ENCODE data around the gene TMBIM1. TPM values are rescaled to one million over a fixed set of nuclear protein-coding genes. Genes with fewer than 3 reads are reported as not detected.
"Not testable (repeated sequence)": the region's sequence is repeated elsewhere in the genome, so short reads cannot be mapped to it uniquely, and the experiment has no call there.

TMBIM1 gene
- total and polyA plus RNA-seq, 2 donors = 127 to 180 TPM

DNA sequence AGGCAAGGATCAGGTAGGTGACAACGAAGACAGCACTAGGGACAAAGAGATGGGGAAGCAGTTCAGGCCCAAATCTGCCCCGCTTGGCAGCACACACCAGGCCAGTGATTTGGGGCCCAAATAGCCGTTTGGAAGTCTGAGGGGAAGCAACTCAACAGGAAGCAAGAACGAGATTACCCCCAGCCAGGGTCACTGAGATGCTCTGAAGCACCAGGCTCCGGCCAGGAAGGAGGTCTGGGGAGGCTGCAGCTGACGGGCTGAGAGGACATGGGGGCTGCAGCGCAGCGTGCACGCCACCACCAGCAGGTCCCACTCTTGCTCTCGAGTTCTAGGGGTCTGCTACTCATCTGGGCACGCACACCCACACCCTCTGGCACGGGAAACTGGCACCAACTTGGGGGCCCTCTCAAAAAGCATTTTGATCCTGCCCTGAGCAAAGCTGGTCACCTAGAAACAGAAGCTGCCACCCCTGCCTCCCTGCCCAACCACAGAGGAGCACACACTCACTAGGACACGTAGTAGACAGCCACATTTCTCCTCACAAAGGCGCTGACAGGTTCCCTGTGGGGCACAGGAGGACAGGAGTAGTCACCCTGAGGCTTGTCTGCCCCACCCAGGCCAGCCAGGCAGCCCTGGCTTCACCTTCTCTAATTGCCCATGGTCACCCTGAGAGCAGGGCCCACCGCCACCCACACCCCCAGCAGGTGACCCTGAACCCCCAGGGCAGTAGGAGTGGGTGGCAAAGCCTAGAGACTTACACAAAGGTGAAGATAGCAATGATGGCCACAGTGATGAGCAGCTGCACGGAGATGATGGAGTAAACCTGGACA lies 13.6 kb downstream of the TMBIM1 start:
- DNase-seq (ENCODE audit: extremely low spot score) = no peak
- H3K4me3 ChIP-seq (ENCODE audit: low read depth, low read length) = no peak overlapping the region
- peaks cover 4% of the 10 kb centered on the region for H3K4me1 ChIP-seq (ENCODE audit: insufficient read depth)
- peaks cover 10% of the 10 kb centered on the region for H3K36me3 ChIP-seq (ENCODE audit: insufficient read depth)
- H3K27ac ChIP-seq (ENCODE audit: low read depth) = no peak overlapping the region
- 82% methylated on average over 16 of the region's 16 CpGs for WGBS

DNA sequence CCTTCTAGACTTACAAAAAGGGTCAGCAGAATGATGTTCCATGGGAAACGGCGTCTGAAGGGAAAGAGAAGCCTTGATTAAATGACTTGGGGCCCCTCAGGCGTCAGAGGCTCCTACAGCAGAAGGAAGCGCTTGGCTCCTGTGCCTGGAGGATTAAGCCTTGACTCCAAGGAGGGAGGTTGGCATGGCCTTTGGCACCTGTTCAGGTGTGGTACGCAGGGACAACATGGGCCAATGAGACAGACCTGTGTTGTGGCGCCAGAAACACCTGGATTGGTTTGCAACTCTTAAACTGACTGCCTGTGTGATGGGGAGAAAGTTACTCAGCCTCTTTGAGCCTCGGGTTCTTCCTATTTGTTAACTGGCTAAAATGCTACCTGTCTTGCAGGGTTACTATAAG lies 14.4 kb downstream of the TMBIM1 start:
- no peak overlapping the region for H3K4me3 ChIP-seq (ENCODE audit: low read depth, low read length)
- H3K27ac ChIP-seq (ENCODE audit: low read depth) = no peak overlapping the region
- WGBS = 75% methylated on average over 7 of the region's 7 CpGs
- no peak for DNase-seq (ENCODE audit: extremely low spot score)
- peaks cover 4% of the 10 kb centered on the region for H3K4me1 ChIP-seq (ENCODE audit: insufficient read depth)
- H3K36me3 ChIP-seq (ENCODE audit: insufficient read depth) = peaks cover 10% of the 10 kb centered on the region

- no peak for DNase-seq (ENCODE audit: extremely low spot score)
- Histone ChIP-seq H3K4me1 (ENCODE audit: insufficient read depth) (peaks cover under 1% of the 10 kb centered on the region), H3K36me3 (ENCODE audit: insufficient read depth) (peaks cover 10% of the 10 kb centered on the region), H3K27ac (ENCODE audit: low read depth) (no peak overlapping the region), H3K4me3 (ENCODE audit: low read depth, low read length) (no peak overlapping the region)
- WGBS = 80% methylated on average over 12 of the region's 12 CpGs
Observed at GRCh38 chr2:218276986-218277755, 15.1 kb downstream of the TMBIM1 start.

DNA sequence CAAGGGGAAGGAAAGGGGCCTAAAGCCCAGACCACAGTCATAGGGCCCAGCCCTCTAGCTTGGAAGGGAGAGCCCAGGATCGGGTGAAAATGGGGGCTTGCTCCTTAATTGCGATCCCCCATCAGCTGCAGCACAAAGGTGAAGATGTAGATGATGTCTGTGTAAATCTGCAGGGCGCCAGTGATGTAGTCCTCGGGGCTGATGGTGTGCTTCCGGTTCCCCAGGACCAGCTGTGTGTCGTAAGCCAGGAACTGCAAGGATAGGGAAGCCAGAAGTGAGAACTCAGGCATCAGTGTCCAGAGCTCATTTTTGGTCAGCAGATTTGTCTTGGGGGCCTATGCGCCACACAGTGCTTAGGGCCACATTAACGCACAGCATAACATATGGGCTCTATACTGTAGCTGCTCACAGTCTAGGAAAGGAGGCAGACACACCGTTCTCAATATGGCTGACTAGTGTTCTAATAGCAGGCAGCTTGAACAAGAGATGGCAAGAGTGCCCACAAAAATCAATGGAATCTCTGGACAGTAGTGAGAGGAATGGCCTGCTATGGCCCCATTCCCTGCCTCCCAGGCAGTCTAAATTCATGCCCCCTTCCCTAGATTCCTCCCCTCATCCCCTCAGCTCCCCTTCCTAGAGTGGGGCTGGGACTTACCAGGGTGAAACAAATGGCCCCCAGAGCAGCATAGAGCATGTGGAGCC lies 16.8 kb downstream of the TMBIM1 start:
- Histone ChIP-seq H3K4me1 (ENCODE audit: insufficient read depth) (no peaks in the 10 kb centered on the region), H3K4me3 (ENCODE audit: low read depth, low read length) (no peak overlapping the region), H3K27ac (ENCODE audit: low read depth) (no peak overlapping the region), H3K36me3 (ENCODE audit: insufficient read depth) (peaks cover 10% of the 10 kb centered on the region)
- WGBS = 81% methylated on average over 9 of the region's 9 CpGs
- DNase-seq (ENCODE audit: extremely low spot score) = no peak

DNA sequence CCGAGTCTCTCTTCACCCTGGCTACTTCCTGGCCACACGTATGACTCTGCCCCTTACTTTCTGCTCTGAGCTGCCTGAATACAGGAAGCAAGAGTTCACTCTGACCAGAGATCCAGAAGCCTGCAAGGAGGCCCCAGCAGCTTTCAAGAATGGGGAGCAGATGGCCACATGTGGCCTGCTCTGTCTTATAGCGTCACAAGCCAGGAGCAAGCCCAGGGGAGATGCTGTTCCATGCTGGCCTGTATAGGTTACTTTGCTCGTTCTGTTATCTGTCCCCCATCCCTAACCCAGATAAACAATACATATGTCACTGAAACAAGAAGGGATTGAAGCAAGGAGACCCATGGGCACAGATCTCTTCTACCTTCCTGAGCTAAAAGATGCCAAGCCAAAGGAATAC lies 17.7 kb downstream of the TMBIM1 start:
- DNase-seq (ENCODE audit: extremely low spot score) = no peak
- WGBS = 70% methylated on average over 4 of the region's 4 CpGs
- Histone ChIP-seq H3K4me3 (ENCODE audit: low read depth, low read length) (no peak overlapping the region), H3K27ac (ENCODE audit: low read depth) (peak overlapping the region; percentile 11), H3K4me1 (ENCODE audit: insufficient read depth) (no peaks in the 10 kb centered on the region), H3K36me3 (ENCODE audit: insufficient read depth) (peaks cover 10% of the 10 kb centered on the region)

DNA sequence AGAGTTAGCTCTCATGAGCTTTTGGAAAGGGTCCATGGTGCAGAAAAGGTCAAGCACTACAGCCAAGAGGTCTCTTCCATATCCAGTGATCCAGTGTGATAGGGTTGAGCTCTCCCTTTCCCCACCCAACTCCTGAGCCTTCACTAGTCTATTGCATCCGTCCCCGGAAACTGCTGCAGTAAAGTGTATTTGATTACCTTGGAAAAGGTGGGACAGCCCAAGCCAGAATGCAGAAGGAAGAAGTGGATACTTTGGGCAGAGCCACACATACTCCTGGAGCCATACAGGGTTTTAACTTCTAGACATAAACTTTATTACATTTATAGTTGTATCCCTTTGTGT lies 18.4 kb downstream of the TMBIM1 start:
- WGBS = 86% methylated on average over 2 of the region's 2 CpGs
- Histone ChIP-seq H3K27ac (ENCODE audit: low read depth) (no peak overlapping the region), H3K4me3 (ENCODE audit: low read depth, low read length) (no peak overlapping the region), H3K36me3 (ENCODE audit: insufficient read depth) (peaks cover 6% of the 10 kb centered on the region), H3K4me1 (ENCODE audit: insufficient read depth) (no peaks in the 10 kb centered on the region)
- no peak for DNase-seq (ENCODE audit: extremely low spot score)

- H3K36me3 ChIP-seq (ENCODE audit: insufficient read depth); DNase-seq (ENCODE audit: extremely low spot score); H3K4me1 ChIP-seq (ENCODE audit: insufficient read depth); H3K4me3 ChIP-seq (ENCODE audit: low read depth, low read length); H3K27ac ChIP-seq (ENCODE audit: low read depth): not testable (repeated sequence)
- 84% methylated on average over 8 of the region's 8 CpGs for WGBS
Observed at GRCh38 chr2:218273214-218273907, 18.9 kb downstream of the TMBIM1 start.

GRCh38 chr2:218272531-218273212 lies 19.6 kb downstream of the TMBIM1 start:
- H3K4me3 ChIP-seq (ENCODE audit: low read depth, low read length) = no peak overlapping the region
- peak overlapping the region; percentile 70 for H3K27ac ChIP-seq (ENCODE audit: low read depth)
- H3K4me1 ChIP-seq (ENCODE audit: insufficient read depth) = no peaks in the 10 kb centered on the region
- 14% methylated on average over 18 of the region's 18 CpGs for WGBS
- DNase-seq (ENCODE audit: extremely low spot score) = no peak
- peaks cover 3% of the 10 kb centered on the region for H3K36me3 ChIP-seq (ENCODE audit: insufficient read depth)

GRCh38 chr2:218271865-218272530 lies 20.3 kb downstream of the TMBIM1 start:
- WGBS = 57% methylated on average over 5 of the region's 5 CpGs
- peaks cover 7% of the 10 kb centered on the region for H3K36me3 ChIP-seq (ENCODE audit: insufficient read depth)
- H3K4me3 ChIP-seq (ENCODE audit: low read depth, low read length) = no peak overlapping the region
- peak overlapping the region; percentile 70 for H3K27ac ChIP-seq (ENCODE audit: low read depth)
- DNase-seq (ENCODE audit: extremely low spot score) = no peak
- no peaks in the 10 kb centered on the region for H3K4me1 ChIP-seq (ENCODE audit: insufficient read depth)

DNA sequence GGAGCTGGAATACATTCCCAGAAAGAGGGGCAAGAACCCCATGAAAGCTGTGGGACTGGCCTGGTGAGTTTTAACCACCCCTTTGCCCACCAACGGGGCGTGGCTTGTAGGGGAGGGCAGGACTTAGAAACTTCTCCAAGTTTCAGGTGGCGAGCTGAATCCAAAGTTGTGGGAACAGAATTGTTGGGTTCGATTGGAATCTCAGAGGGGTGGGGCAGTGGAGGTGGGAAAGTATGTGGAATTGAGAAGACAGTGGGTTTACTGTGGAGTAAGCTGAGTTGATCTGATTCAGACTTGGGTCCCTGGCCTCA lies 20.9 kb downstream of the TMBIM1 start:
- no peak for DNase-seq (ENCODE audit: extremely low spot score)
- peaks cover 9% of the 10 kb centered on the region for H3K36me3 ChIP-seq (ENCODE audit: insufficient read depth)
- H3K4me3 ChIP-seq (ENCODE audit: low read depth, low read length) = peak overlapping the region; percentile 76
- WGBS = 52% methylated on average over 4 of the region's 4 CpGs
- no peaks in the 10 kb centered on the region for H3K4me1 ChIP-seq (ENCODE audit: insufficient read depth)
- no peak overlapping the region for H3K27ac ChIP-seq (ENCODE audit: low read depth)

DNA sequence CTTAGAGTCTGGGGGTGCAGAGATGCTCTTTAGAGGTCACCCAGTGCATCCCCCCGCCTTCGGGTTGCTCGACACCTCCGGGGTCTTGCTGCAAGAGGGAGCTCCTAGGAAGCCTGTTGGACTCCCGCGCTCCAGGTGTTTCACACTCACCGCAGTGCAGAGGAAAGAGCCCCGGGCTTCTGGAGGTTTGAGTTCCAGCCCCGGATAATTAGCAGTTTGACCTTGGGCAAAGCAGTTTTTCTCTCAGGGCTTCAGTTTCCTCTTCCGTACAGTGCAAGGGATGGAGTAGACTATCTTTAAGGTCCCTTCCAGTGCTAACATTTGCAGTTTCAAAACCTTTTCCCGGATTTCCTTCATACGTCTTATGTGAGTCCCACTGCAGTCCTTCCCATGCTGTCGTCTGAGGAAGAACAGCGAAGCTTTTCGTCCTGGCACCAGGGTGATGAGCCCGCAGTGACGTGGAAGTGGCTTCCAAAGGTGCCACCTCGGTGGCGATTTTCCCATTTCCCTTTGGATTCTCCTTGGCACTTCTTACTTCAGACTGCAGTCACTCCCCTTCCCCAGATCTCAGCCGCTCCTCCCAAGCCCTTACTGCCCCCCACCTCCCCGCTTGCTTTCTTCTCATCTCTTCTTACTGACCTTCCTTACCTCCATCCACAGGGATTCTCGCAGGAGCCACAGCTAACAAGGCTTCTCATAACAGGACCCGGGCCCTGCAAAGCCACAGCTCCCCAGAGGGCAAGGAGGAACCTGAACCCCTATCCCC lies 21.4 kb downstream of the TMBIM1 start:
- 5% methylated on average over 23 of the region's 23 CpGs for WGBS
- Histone ChIP-seq H3K27ac (ENCODE audit: low read depth) (peak overlapping the region; percentile 25), H3K36me3 (ENCODE audit: insufficient read depth) (peaks cover 7% of the 10 kb centered on the region), H3K4me1 (ENCODE audit: insufficient read depth) (no peaks in the 10 kb centered on the region), H3K4me3 (ENCODE audit: low read depth, low read length) (peak overlapping the region; percentile 76)
- no peak for DNase-seq (ENCODE audit: extremely low spot score)
